ENCODE data around the gene TCFL5.

Gene TCFL5

DNA sequence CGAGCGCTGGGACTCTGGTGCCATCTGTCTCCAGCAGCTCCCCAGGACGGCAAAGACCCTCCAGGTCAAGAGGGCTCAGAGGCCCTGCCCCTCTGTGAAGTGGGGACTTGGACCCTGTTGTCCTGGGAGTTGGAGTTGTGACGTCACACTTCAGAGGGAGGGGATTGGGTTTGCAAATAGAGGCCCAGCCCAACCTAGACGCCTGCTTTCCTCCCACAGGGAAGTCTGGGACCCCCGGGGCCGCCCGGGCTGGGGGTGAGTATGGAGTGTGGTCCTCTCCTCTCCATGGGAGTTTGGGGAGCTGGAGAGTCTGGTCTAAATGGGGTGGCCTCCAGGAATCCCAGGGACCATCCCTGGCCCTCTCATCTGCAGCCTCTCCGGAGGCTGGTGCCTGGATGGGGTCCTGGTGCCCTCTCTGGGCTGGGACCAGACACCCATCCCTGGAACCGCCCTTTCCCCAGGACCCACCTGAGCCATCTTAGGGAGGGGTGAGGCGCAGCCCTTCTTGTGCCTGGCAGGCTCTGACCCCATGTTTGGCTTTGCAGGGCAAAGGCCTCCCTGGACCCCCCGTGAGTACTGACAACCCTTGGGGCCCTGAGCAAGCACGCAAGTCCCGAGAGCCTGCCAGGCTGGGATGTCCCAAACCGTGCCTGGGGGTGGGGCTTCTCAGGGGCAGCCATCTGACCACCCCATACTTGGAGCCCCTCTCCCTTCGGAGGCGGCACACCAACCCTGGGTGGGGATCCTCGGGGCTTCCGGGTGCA is 40.5 kb downstream of the TCFL5 start:
- no peak for DNase-seq

DNA sequence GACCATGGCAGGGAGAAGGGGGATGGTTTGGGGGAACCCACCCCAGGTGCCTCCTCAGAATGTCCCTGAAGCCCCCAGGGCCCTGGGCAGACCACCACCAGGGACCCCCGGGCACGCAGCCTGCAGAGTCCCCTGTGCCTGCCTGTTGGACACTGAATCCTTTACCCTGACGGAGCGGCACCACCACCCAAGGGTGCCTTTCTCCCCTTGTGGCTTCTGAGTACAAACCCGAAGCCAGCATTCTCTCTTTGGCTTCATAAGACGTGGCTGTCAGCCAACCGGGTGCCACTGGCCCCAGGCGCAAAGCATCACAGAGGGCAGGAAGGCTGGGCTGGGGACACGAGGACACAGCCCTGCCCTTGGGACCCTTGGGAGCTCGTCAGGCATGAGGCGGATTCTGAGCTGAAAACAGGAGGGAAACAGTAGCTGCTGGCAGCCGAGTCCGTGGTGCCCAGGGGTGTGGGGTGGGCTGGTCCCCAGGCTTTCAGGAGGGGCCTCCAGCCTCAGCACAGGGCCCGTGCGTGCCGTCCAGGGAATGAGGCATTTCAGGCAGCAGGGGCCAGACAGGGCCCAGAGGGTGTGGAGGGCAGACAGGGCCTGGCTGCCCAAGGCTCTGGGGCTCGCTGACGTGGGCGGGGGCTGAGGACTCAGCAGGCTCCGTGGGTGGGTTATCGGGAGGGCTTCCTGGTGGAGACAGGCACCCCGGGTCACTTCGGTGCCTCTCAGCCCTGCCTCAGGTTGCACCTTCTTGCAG is 41.2 kb downstream of the TCFL5 start:
- DNase-seq = no peak

DNA sequence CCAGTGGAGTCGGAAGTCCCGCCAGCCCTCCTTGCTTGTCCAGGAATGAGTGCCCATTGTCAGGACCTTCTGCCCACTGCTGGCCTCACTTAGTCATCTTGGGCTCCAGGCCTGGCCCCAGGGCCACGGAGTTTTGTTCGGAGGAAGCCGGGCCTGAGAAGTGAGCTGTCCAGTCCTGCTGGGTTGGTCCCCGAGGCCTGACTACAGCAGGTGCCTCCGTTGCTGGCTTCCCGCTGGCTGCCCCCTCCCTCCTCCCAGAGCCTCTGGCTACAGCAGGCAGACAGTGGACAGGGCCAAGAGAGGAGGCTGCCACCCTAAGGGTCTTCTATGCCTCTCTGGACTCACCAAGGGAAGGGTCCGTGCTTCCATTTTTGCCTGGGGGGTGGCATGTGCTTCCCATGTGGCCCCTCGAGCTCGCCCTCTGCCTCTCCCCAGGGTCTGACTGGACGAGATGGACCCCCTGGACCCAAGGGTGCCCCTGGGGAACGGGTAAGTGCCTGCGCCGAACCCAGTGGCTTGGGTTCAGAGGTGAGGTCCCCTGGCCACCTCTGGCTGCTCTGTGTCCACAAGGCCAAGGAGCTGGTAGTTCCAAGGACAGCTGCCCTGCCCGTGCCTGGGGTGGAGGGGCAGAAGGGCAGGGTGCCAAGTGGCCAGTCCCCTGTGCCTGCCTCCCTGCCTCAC is 42.0 kb downstream of the TCFL5 start:
- DNase-seq = no peak

DNA sequence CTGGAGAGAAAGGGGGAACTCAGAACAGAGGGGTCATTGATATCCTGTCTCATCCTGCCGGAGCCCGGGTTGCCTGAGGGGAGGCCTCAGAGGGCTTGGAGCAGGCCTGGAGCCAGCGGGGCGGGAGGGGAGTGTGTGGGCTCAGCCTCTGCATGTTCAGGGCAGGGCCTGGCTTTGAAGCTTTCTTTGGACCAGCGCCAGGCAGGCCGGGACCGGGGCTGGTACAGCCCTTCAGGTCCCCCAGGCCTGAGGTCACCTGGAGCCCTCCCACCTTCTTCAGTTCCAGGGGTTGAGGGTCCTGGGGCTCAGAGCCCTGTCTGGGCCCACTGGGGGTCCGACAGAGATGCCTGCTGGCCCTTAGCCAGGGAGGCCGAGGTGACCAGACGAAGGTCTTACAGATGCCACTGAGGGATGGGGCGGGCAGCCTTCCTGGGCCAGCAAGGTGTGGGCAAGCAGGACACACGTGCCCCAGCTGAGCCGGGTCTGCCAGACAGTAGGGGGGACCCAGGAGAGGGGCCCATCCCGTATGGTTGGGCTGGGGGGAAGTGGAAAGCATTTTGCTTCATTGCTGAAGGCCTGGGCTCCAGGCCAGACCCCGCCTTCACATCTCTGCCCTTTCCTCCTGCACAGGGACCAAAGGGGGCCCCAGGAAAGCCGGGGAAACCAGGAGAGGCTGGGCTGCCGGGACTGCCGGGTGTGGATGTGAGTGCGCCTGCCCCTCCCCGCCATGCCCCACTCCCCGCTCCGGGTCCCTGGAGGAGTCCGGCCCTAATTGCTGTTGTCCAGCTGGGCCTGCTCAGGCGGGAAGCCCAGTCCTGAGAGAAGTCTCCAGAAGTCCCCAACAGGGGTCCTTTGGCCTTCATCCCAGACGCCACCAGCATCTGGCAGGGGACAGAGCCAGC is 42.8 kb downstream of the TCFL5 start:
- DNase-seq = no peak

DNA sequence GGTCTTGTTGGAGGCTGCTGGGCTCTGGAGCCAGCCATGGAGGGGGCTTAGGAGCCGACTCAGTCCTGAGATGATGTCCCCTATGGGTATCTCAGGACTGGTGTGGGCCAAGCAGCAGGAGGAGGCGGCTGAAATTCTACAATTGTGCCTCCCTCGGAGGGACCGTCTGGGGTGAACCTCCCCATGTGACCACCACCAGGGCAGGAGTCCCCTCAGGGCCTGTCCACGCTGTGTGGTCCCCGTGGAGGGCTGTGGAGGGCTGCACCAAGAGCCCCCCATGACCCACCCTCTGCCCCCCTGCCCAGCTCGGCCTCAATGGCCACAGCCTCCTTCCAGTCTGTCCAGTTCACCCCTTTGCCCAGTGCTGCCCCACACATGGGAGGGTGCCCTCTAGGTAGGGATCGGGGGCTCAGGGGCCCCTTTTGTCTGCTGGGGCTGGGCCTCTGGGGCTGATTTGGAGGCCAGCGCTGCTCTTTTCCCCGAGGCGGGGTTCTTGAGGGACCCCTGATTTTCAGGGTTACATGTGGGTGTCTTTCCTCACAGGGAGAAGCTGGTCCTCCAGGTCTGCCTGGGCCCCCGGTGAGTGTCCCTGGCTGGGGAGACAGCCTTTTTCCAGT is 43.5 kb downstream of the TCFL5 start:
- no peak for DNase-seq

DNA sequence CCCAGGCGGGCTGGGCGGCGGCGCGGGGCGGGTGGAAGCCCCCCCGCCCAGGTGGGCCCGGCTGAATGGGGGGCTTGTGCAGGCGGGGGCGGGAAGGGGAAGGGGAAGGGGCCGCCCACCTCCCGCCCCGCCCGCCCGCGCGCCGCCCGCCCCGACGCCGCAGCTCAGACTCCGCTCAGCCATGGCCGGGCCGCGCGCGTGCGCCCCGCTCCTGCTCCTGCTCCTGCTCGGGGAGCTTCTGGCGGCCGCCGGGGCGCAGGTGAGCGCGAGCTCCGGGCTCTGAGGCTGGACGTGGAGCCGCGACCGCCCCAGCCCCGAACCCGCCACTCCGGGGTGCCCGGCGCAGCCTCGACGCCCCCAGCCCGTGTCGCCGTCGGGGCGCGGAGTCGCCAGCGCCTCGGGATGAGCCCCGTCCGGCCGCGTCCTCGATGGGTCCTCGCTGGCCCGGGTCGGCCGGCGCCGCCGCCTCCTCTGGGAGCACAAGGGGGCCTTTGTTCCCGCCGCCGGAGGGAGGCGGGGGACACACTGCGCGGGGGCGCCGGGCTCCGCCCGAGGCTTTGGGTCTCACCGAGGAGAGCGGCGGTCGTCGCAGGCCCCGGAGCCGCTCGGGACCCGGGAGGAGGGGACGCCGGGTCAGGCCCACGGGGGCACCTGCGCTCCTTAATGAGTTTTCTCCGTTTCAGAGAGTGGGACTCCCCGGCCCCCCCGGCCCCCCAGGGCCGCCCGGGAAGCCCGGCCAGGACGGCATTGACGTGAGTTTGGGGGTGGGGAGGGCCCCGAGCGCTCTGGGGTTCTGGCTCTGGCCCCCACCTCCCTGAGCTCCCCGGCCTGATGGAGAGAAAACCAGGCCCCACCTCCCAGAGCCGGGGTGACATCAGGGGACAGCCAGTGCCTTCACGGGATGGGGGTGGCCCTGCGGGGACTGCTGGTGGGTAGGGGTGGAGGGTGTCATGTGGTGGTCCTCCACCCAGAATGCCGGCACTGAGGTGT is 44.4 kb downstream of the TCFL5 start, which contains the start of gene COL9A3:
COL9A3 (plus strand) TSS at position 167 of the 990 bp plus-strand sequence; CDS start at position 182, 15 bp downstream.
- DNase-seq = no peak

DNA sequence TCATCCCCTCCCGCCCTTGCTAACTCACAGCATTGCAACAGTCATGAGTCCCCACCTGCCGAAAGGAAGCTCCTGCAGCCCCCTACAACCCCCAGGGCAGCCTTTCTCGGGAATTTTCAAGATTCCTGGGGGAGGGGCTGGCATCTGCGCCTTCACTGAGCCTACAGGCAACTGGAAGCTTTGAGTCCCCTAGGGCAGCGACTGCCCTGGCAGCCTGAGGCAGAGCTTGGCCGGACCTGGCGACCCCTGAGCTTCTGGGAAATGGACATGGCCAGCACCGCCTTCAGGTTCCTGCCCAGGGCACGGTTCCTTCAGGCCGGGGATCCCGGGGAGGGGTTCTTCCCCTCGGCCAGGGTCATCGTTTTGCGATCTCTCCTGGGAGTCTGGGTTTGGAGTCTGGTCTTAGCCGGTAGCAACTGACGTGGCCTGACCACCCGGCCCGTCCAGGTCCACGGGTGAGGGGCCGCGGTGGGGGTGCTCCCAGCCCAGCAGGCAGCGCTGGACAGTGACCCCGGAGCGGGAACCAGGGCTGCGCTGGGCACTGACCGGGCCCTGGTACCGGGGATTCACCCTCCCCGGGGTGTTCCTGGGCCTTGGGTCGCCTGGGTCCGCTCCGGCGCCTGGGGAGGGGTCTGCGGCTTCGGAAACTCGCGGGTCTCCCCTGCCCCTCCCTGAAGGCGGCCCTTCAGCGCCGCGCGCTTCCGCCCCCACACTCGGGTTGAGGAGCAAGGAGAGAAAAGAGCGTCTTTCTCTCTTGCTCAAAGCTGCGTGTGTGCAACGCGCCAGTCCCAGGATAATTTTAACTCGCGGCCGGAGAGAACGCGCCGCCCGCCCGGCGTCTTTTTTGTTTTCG is 45.4 kb downstream of the TCFL5 start:
- DNase-seq = no peak

DNA sequence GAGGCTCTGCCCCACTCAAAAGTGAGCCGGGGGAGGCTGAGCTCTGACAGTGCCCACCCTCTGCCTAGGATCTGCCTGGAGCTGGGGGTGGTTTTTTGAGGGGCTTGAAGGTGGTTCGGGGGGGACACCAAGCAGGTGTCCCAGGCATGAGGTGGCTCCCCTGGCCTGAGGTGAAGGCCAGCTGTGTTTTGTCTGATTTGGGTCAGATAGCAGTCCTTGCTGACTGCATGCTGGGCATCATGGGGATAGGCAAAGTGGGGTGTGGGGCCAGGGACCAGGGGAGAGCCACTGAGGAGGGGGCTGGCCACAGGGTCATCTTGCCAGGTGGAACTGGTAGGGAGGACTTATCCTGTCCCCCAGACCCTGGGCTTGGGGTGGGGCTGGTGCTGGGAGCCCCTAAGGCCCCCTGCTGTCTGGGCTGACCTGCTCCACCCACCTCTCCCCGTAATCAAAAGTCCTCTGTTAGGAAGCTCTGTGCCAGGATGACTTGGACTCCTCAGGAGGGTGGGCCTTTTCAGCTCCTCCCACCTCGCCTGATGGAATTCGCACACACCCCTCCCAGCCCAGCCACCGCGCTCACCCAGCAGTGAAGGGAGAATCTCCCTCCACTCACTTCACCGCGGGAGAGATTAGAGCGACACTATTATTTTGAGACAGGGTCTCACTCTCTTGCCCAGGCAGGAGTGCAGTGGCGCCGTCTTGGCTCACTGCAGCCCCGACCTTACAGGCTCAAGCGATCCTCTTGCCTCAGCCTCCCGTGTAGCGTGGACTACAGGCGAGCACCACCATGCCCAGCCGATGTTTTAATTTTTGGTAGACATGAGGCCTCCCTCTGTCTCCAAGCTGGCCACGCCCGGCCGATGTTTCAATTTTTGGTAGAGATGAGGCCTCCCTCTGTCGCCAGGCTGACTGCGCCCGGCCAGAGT is 46.3 kb downstream of the TCFL5 start:
- DNase-seq = no peak

DNA sequence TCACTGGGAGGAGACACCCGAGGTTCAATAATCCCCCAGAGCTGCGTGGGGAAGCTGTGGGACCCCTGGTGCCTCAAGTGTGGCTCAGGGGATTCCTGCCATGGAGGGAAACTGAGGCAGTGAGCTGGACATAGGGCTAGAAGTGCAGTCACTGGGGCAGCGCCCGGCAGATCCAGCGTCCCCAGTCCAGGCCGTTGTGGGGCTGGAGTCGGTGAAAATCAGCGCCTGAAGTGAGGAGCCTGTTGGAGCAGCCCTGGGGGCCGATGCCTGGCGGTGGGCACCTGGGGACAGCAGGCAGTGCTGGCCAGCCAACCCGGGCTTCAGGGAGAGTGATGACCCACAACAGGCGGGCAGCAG is 46.9 kb downstream of the TCFL5 start:
- DNase-seq = no peak

DNA sequence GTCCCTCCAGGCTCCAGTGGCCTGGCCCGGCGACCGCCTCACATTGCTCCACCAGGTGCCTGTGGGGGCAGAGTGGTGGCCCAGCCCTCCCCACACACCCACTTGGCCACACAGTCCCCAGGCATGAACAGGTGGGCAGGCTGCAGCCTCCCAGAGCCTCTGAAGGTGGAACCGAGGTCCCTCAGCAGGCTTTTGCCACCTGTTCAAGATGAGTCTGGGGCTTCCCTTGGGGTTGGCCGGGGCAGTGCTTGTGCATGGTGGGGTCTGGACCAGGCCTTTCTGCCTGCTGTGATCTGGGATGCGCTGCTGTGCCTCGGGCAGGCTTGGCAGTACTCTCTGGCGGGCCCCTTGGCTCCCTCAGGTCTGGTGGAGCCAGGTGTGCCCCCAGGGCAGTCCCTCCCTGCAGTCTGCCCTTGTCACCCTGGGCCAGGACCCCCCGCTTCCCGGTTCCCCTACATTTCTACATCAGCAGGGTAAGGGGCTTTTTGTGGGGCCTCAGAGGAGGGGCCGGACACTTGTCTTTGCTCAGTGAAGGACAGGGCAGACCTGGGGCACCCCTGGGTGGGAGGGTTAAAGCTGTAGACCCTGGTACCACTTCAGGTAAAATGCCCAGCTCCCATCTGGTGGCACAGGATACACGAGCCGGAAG is 47.4 kb downstream of the TCFL5 start:
- no peak for DNase-seq

DNA sequence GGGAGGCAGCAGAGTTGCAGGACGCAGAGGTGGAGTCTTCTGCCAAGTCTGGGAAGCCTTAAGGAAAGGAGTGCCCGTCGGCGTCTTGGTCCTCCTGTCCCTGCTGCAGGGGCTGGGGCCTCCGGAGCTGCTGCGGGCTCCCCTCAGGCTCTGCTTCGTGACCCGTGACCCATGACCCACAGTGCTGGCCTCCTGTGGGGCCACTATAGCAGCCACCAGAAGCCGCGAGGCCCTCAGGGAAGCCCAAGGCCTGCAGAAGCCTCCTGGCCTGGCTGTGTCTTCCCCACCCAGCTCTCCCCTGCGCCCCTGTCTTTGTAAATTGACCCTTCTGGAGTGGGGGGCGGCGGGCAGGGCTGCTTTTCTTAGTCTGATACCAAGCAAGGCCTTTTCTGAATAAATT is 48.0 kb downstream of the TCFL5 start:
- no peak for DNase-seq

DNA sequence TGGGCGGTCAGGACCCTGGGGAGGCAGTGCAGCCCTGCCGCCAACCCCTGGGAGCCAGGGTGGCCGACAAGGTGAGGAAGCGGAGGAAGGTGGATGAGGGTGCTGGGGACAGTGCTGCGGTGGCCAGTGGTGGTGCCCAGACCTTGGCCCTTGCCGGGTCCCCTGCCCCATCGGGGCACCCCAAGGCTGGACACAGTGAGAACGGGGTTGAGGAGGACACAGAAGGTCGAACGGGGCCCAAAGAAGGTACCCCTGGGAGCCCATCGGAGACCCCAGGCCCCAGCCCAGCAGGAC is 48.8 kb downstream of the TCFL5 start:
- no peak for DNase-seq

DNA sequence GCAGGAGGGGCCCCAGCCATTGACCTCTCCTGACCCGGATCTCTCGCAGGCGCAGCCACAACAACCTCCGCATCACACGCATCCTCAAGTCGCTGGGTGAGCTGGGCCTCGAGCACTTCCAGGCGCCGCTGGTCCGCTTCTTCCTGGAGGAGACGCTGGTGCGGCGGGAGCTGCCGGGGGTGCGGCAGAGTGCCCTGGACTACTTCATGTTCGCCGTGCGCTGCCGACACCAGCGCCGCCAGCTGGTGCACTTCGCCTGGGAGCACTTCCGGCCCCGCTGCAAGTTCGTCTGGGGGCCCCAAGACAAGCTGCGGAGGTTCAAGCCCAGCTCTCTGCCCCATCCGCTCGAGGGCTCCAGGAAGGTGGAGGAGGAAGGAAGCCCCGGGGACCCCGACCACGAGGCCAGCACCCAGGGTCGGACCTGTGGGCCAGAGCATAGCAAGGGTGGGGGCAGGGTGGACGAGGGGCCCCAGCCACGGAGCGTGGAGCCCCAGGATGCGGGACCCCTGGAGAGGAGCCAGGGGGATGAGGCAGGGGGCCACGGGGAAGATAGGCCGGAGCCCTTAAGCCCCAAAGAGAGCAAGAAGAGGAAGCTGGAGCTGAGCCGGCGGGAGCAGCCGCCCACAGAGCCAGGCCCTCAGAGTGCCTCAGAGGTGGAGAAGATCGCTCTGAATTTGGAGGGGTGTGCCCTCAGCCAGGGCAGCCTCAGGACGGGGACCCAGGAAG is 49.3 kb downstream of the TCFL5 start:
- DNase-seq = no peak

DNA sequence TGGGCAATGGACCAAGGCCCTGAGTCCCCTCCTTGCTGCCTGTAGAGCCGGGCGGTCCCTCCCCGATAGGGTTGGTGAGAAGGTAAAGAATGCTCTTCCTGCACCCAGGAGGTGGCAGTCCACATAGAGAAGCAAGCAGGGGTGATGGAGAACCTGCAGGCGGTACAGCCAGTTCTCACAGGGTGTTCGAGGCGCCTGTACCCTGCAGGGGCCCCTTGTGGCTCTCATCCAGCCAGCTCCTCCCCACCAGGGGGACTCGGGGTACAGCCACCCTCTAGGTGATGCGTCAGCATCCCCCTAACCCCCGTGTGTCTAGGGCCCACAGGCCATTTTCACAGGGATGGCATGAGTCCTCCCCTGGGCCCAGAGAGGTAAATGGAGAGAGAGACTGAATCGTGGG is 49.9 kb downstream of the TCFL5 start:
- DNase-seq = no peak

DNA sequence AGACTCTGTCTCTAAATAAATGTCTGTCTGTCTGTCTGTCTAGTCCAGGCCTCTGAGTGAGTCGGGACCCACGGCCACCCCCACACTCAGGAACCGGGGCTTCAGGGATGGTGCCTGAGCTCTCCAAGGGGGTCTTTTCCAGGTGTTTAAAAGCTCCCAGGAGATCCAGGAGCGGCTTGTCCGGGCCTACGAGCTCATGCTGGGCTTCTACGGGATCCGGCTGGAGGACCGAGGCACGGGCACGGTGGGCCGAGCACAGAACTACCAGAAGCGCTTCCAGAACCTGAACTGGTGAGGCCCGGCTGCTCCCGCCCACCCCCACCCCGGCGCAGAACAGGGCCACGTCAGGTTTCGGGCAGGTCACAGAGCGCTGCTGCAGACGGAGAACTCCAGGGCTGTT is 50.3 kb downstream of the TCFL5 start:
- DNase-seq = no peak

DNA sequence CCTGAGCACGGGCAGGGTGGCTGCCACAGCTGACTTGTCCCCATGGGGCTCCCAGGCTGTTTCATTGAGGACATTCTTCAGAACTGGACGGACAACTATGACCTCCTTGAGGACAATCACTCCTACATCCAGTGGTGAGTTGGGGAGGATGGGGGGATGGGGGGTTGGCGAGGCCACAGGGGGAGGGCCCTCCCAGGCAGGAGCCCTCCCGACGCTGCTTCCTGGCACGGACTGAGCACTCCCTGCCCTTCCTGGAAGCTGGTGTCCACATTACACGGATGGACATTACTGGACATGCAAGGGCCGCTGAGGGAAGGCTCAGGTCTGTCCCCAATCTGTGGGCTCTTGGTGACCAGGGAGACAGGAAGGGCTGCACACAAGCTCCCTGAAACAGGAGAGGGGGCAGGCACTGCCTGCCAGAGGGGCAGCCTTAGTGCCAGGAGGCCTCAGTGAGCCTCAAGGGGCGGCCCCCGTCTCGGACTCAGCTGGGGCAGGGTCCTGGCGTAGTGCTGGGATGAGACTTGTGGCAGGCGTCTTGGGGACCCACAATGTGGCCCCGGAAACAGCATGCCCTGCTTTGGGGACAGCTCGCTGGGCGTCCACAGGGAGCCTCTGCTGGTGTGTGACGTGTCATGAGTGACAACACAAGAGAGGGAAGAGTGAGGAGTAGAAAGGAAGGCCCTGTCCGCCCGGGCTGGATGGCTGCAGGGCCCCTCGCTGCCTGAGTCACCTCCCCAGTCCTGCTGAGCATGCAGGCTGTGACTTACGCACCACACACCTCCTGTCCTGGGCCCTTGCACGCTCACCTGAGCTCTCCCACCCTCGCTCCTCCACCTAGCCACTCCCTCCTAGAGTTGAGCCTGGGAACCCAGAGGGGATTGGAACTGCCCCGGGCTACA is 51.8 kb downstream of the TCFL5 start:
- no peak for DNase-seq

Data from NCI-H510A (cell line).